Stimulated activated CD4-positive, alpha-beta T cell treated with anti-CD3 and anti-CD28 coated beads, Interleukin-4, amount 100 ng/mL, for 48 hours (primary cell): Measurements from ENCODE around the gene ATXN1.
"Not testable (repeated sequence)": the region's sequence is repeated elsewhere in the genome, so short reads cannot be mapped to it uniquely, and the experiment has no call there.

ENCODE experiments used
- DNase-seq, 2 donors: peaks; one replicate each; pipeline ENCODE4 v3.0.0-alpha.2; 2020; ENCODE audit warnings: low read depth in 2 of 2

ATXN1 gene

GRCh38 chr6:16473908-16474771 lies 287.1 kb downstream of the ATXN1 start:
- DNase-seq, result no peak

GRCh38 chr6:16473184-16473907 lies 287.9 kb downstream of the ATXN1 start:
- no peak for DNase-seq

GRCh38 chr6:16472349-16473069 lies 288.8 kb downstream of the ATXN1 start:
- no peak for DNase-seq

- no peak for DNase-seq
Measured at GRCh38 chr6:16471910-16472297, 289.4 kb downstream of the ATXN1 start.

- no peak for DNase-seq
Measured at GRCh38 chr6:16471222-16471909, 289.9 kb downstream of the ATXN1 start.

GRCh38 chr6:16470502-16471221 lies 290.6 kb downstream of the ATXN1 start:
- no peak for DNase-seq

GRCh38 chr6:16468991-16469615 lies 292.2 kb downstream of the ATXN1 start:
- DNase-seq, result no peak

- no peak for DNase-seq
Measured at GRCh38 chr6:16466800-16467553, 294.3 kb downstream of the ATXN1 start.

- no peak for DNase-seq
Measured at GRCh38 chr6:16464045-16464444, 297.2 kb downstream of the ATXN1 start.

GRCh38 chr6:16463246-16463645 lies 298.0 kb downstream of the ATXN1 start:
- not testable (repeated sequence) for DNase-seq

GRCh38 chr6:16461491-16461890 lies 299.8 kb downstream of the ATXN1 start:
- DNase-seq, result no peak

GRCh38 chr6:16459472-16459871 lies 301.8 kb downstream of the ATXN1 start:
- DNase-seq, result not testable (repeated sequence)

GRCh38 chr6:16452348-16452747 lies 308.9 kb downstream of the ATXN1 start:
- no peak for DNase-seq

- DNase-seq, result no peak
Measured at GRCh38 chr6:16450821-16451220, 310.4 kb downstream of the ATXN1 start.

GRCh38 chr6:16450285-16450684 lies 311.0 kb downstream of the ATXN1 start:
- DNase-seq, result no peak

- no peak for DNase-seq
Measured at GRCh38 chr6:16446273-16446672, 315.0 kb downstream of the ATXN1 start.

- no peak for DNase-seq
Measured at GRCh38 chr6:16442031-16442430, 319.2 kb downstream of the ATXN1 start.

- no peak for DNase-seq
Measured at GRCh38 chr6:16441262-16441661, 320.0 kb downstream of the ATXN1 start.

GRCh38 chr6:16440636-16441212 lies 320.5 kb downstream of the ATXN1 start:
- no peak for DNase-seq
